Measurements from ENCODE around the gene ZPR1. TPM values are rescaled to one million over a fixed set of nuclear protein-coding genes. Genes with fewer than 3 reads are reported as not detected.

The ZPR1 gene
- total and polyA plus RNA-seq, 2 of the 4 experiments (the other 2 are of a cell fraction) = 40.8 to 52.0 TPM

DNA sequence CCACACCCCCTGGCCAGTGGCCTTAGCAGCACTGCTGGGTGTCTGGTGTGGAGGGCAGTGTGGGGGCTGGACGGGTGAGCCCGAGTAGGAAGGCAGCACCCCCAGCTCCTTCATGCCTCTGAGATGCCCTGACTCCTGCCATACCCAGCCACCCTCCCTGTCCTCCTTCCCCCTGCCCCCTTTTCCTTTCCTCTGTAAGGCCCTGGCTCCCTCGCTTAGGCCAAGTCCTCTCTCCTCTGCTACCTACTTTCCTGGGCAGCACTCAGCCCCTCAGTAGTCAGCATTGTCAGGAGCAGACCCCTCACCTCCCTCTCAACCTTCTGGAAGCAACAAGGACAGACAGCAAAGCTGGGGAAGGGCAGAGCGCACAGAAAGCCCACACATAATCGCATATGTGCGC, 63.0 kb downstream of the ZPR1 start:
- Histone ChIP-seq H4K91ac (ENCODE audit: insufficient read depth, low read depth, low read length) (no peak overlapping the region), H2BK15ac (ENCODE audit: low read depth, low read length) (no peak overlapping the region), H3K36me3 (ENCODE audit: control insufficient read depth, insufficient read depth, low read length) (no peaks in the 10 kb centered on the region), H3K56ac (ENCODE audit: extremely low read depth, insufficient read depth, low read length) (no peak overlapping the region), H4K8ac (ENCODE audit: low read depth in 2 of 2, low read length in 2 of 2) (no peak overlapping the region), H3K14ac (replicated peaks; ENCODE audit: low read depth, low read length) (no peak overlapping the region), H3K27ac (ENCODE audit: insufficient read depth, low read length) (no peak overlapping the region), H4K20me1 (ENCODE audit: insufficient read depth, low read length) (no peaks in the 10 kb centered on the region), H2AK9ac (replicated peaks; ENCODE audit: low read depth, low read length, poor library complexity) (no peak overlapping the region), H3K23ac (ENCODE audit: low read depth, low read length) (no peak overlapping the region), H2AFZ (replicated peaks; ENCODE audit: low read length, poor library complexity) (no peak overlapping the region), H3K4me1 (ENCODE audit: control insufficient read depth, insufficient read depth, low read length) (peaks cover 8% of the 10 kb centered on the region; the same call in 1 of the 2 replicates), H3K27me3 (ENCODE audit: control insufficient read depth, insufficient read depth, low read length) (peaks cover 51% of the 10 kb centered on the region), H2BK5ac (ENCODE audit: low read depth, low read length, poor library complexity, severe bottlenecking) (no peak overlapping the region), H2AK5ac (ENCODE audit: low read depth, low read length) (no peak overlapping the region), H3K4ac (ENCODE audit: low read depth, low read length) (no peak overlapping the region), H3K4me2 (ENCODE audit: low read depth, low read length) (no peak overlapping the region), H3K79me1 (ENCODE audit: low read depth in 1 of 2, low read length in 2 of 2) (no peaks in the 10 kb centered on the region), H3K9ac (ENCODE audit: low read depth, low read length) (no peak overlapping the region), H3K9me1 (ENCODE audit: insufficient read depth, low read length) (peaks cover 6% of the 10 kb centered on the region; the same call in 1 of the 2 replicates), H3K4me3 (ENCODE audit: insufficient read depth, low read depth, low read length) (no peak overlapping the region), H2BK20ac (ENCODE audit: low read depth, low read length) (no peak overlapping the region), H4K5ac (ENCODE audit: low read depth, low read length) (no peak overlapping the region), H2BK120ac (ENCODE audit: low read depth, low read length) (no peak overlapping the region), H3K9me3 (ENCODE audit: control insufficient read depth, insufficient read depth, low read length) (no peaks in the 10 kb centered on the region), H3K18ac (ENCODE audit: low read depth, low read length) (no peak overlapping the region)
- intact Hi-C loops (cut with micrococcal nuclease) (no loop called here), in situ Hi-C loops (cut with MboI; ENCODE audit: low sequenced_read_pairs) (no loop called here), dilution Hi-C loops (cut with HindIII; ENCODE audit: low sequenced_read_pairs, unreplicated experiment) (no loop called here)
- WGBS, 2 experiments (ENCODE audit: extremely low coverage in 2 of 2, insufficient read length in 1 of 2) = no CpG with 5 or more reads among the region's 6 CpGs
- ChIA-PET CTCF (interaction anchor here (1.0 kb wide), 1 partner anchor 18 kb away, joined by 4 read pairs; no protein-coding TSS in a partner anchor), POLR2A (ENCODE audit: unreplicated experiment) (no interaction called here)
- ATAC-seq (ENCODE audit: low read depth) (no peak), DNase-seq (no peak)
- TF ChIP-seq NFE2L2 (IDR thresholded peaks at IDR 0.05; ENCODE audit: low read depth, low read length) (no peak), POLR2A (IDR thresholded peaks at IDR 0.05; ENCODE audit: low read depth, low read length) (no peak), MAFK (IDR thresholded peaks at IDR 0.05; ENCODE audit: low read depth, low read length) (no peak), CEBPB (IDR thresholded peaks at IDR 0.05; ENCODE audit: low read depth, low read length) (no peak), RFX5 (IDR thresholded peaks at IDR 0.05; ENCODE audit: low read depth, low read length) (no peak), MXI1 (IDR thresholded peaks at IDR 0.05; ENCODE audit: borderline replicate concordance, low read depth, low read length) (no peak), CHD1 (IDR thresholded peaks at IDR 0.05; ENCODE audit: low read depth, low read length) (no peak), MAZ (IDR thresholded peaks at IDR 0.05; ENCODE audit: borderline replicate concordance, low read depth, low read length) (no peak), BHLHE40 (IDR thresholded peaks at IDR 0.05; ENCODE audit: low read depth, low read length) (no peak), FOS (IDR thresholded peaks at IDR 0.05; ENCODE audit: low read depth, low read length) (no peak), RAD21 (IDR thresholded peaks at IDR 0.05; ENCODE audit: low read length) (no peak), RCOR1 (IDR thresholded peaks at IDR 0.05; ENCODE audit: insufficient replicate concordance, low read length) (no peak), SMC3 (IDR thresholded peaks at IDR 0.05; ENCODE audit: low read depth, low read length) (no peak)
- TF ChIP-seq, protein P1, sequence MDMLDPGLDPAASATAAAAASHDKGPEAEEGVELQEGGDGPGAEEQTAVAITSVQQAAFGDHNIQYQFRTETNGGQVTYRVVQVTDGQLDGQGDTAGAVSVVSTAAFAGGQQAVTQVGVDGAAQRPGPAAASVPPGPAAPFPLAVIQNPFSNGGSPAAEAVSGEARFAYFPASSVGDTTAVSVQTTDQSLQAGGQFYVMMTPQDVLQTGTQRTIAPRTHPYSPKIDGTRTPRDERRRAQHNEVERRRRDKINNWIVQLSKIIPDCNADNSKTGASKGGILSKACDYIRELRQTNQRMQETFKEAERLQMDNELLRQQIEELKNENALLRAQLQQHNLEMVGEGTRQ (IDR thresholded peaks at IDR 0.05; ENCODE audit: low read depth, low read length) = no peak
- TF ChIP-seq, protein P2, sequence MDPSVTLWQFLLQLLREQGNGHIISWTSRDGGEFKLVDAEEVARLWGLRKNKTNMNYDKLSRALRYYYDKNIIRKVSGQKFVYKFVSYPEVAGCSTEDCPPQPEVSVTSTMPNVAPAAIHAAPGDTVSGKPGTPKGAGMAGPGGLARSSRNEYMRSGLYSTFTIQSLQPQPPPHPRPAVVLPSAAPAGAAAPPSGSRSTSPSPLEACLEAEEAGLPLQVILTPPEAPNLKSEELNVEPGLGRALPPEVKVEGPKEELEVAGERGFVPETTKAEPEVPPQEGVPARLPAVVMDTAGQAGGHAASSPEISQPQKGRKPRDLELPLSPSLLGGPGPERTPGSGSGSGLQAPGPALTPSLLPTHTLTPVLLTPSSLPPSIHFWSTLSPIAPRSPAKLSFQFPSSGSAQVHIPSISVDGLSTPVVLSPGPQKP (IDR thresholded peaks at IDR 0.05; ENCODE audit: borderline replicate concordance, low read depth, low read length) = no peak
- TF ChIP-seq, protein P3, sequence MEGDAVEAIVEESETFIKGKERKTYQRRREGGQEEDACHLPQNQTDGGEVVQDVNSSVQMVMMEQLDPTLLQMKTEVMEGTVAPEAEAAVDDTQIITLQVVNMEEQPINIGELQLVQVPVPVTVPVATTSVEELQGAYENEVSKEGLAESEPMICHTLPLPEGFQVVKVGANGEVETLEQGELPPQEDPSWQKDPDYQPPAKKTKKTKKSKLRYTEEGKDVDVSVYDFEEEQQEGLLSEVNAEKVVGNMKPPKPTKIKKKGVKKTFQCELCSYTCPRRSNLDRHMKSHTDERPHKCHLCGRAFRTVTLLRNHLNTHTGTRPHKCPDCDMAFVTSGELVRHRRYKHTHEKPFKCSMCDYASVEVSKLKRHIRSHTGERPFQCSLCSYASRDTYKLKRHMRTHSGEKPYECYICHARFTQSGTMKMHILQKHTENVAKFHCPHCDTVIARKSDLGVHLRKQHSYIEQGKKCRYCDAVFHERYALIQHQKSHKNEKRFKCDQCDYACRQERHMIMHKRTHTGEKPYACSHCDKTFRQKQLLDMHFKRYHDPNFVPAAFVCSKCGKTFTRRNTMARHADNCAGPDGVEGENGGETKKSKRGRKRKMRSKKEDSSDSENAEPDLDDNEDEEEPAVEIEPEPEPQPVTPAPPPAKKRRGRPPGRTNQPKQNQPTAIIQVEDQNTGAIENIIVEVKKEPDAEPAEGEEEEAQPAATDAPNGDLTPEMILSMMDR (conservative IDR thresholded peaks at IDR 0.05; ENCODE audit: low read depth, low read length) = no peak
- BruUV-seq (replicated peaks) = no TSS peak
